Measurements from ENCODE around the gene TEX261. TPM values are rescaled to one million over a fixed set of nuclear protein-coding genes. Genes with fewer than 3 reads are reported as not detected.

The TEX261 gene
- total and polyA plus RNA-seq, 2 of the 8 experiments (the other 6 are each of a cell fraction or from before 2014, with no cell fraction given): 25.2 to 30.1 TPM

GRCh38 chr2:70986499-70987189 is 8.0 kb downstream of the TEX261 start (continued):
- no peak for TF ChIP-seq JUN (IDR thresholded peaks at IDR 0.05; ENCODE audit: low read depth, low read length)
- TF ChIP-seq POLR2AphosphoS5 (IDR thresholded peaks at IDR 0.05; ENCODE audit: low read depth, low read length): no peak
- TF ChIP-seq CTBP2 (IDR thresholded peaks at IDR 0.05; ENCODE audit: borderline replicate concordance, insufficient read depth, insufficient read length, low read length): no peak
- TF ChIP-seq RBBP5 (IDR thresholded peaks at IDR 0.05; ENCODE audit: borderline replicate concordance, low read depth, low read length): no peak
- no peak for TF ChIP-seq RXRA (IDR thresholded peaks at IDR 0.05; ENCODE audit: insufficient read depth, low read depth, low read length)
- no peak for TF ChIP-seq CREB1 (IDR thresholded peaks at IDR 0.05)

Data from H1 (cell line).